ENCODE measurements around the gene ZSCAN10. TPM values are rescaled to one million over a fixed set of nuclear protein-coding genes. Genes with fewer than 3 reads are reported as not detected.

ZSCAN10 gene
- total and polyA plus RNA-seq, 9 of the 15 experiments (the other 6 are each of a cell fraction or from before 2014, with no cell fraction given) = 0.22 TPM; not detected in 8

DNA sequence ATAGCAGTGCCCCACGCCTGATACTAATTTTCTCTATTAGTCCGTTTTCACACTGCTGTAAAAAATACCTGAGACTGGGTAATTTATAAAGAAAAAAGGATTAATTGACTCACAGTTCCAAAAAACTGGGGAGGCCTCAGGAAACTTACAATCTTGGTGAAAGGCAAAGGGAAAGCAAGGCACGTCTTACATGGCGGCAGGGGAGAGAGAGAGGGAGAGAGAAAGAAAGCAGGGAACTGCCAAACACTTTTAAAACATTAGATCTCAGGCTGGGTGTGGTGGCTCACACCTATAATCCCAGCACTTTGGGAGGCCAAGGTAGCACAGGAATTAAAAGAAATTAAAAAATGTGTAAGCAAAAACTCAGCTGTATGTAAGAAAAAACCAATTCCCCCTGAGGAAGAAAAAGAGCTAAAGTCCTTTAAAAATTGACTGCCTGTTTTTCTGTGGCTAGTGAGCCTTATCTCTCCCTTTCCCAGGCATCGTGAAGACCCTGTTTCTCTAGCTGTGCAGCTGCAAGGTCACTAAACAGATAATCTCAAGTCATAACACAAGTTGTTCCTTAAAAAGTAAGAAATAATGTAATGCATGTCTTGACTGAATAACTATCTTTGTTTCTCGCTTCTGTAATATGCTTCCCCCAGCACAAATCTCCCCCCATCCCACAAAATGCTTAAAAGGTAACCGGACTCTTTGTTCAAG is 14.0 kb downstream of the ZSCAN10 start (continued):
- TF ChIP-seq REST (IDR thresholded peaks at IDR 0.05; ENCODE audit: borderline replicate concordance) (no peak), REST (CRISPR knock-in tag; IDR thresholded peaks at IDR 0.05; ENCODE audit: low read depth) (no peak), SIX5 (IDR thresholded peaks at IDR 0.05; ENCODE audit: borderline replicate concordance in 1 of 2, insufficient read depth in 1 of 2, low read depth in 1 of 2, low read length in 2 of 2) (no peak), EWSR1 (IDR thresholded peaks at IDR 0.05; ENCODE audit: borderline replicate concordance, low read depth, partially characterized antibody) (no peak), ZNF696 (CRISPR knock-in tag; conservative IDR thresholded peaks at IDR 0.05) (no peak), ZNF668 (CRISPR knock-in tag; IDR thresholded peaks at IDR 0.05) (no peak), SNRNP70 (optimal IDR thresholded peaks at IDR 0.05; ENCODE audit: low read depth, low read length) (no peak), TEAD4 (IDR thresholded peaks at IDR 0.05; ENCODE audit: low read length) (peak; percentile 31; the same call in 1 of the 2 replicates), TEAD4 (CRISPR knock-in tag; IDR thresholded peaks at IDR 0.05; ENCODE audit: borderline replicate concordance) (no peak), TBL1XR1 (IDR thresholded peaks at IDR 0.05; ENCODE audit: low read length in 2 of 2) (no peak), RREB1 (CRISPR knock-in tag; IDR thresholded peaks at IDR 0.05) (no peak), SAFB (IDR thresholded peaks at IDR 0.05; ENCODE audit: borderline replicate concordance, low read depth, low read length) (no peak)
